Esophagus squamous epithelium (tissue), 5 donors: ENCODE measurements around the gene MPPE1. TPM values are rescaled to one million over a fixed set of nuclear protein-coding genes. Genes with fewer than 3 reads are reported as not detected.

Experiments used
- DNase-seq: peaks from one replicate; lab custom pipeline; 2025; lab: John Stamatoyannopoulos, UW
- H3K27ac ChIP-seq, 4 donors: fragments of 200-600 bp; sonication (generic); one replicate each; pipeline ENCODE4 v1.5.1; 2016 to 2019; ENCODE audit warnings: mild to moderate bottlenecking in 1 of 4
- H3K27me3 ChIP-seq, 4 donors: fragments of 200-600 bp; sonication (generic); 1 replicate in 3 of 4; 2 replicates in 1 of 4; pipeline versions ENCODE4 v1.5.1 to v1.6.0; 2017 to 2021; ENCODE audit warnings: antibody characterized with exemption in 1 of 4
- H3K36me3 ChIP-seq, 3 donors: fragments of 200-600 bp; sonication (generic); one replicate each; pipeline ENCODE4 v1.5.1; 2016 to 2019
- H3K4me1 ChIP-seq, 3 donors: fragments of 200-600 bp; sonication (generic); one replicate each; pipeline ENCODE4 v1.5.1; 2017 to 2019
- H3K4me3 ChIP-seq, 4 donors: fragments of 200-600 bp; sonication (generic); 1 replicate in 3 of 4; 2 replicates in 1 of 4; pipeline ENCODE4 v1.5.1; 2016 to 2019; ENCODE audit warnings: mild to moderate bottlenecking in 2 of 4, moderate library complexity in 1 of 4
- H3K9me3 ChIP-seq, 3 donors: fragments of 200-600 bp; sonication (generic); one replicate each; pipeline ENCODE4 v1.5.1; 2016 to 2019
- POLR2A ChIP-seq, 4 donors: fragments of 450-650 bp; IDR thresholded peaks; one replicate each; pipeline ENCODE4 v1.6.1; 2017; ENCODE audit warnings: antibody characterized with exemption in 4 of 4, mild to moderate bottlenecking in 4 of 4, moderate library complexity in 3 of 4
- WGBS, 2 donors: methylation state at CpG; one replicate each; pipeline ENCODE4 v1.1.5; 2018; 5-methylcytosine and 5-hydroxymethylcytosine counted together
- intact Hi-C: fragments of 100-400 bp; cut with DNase I; formaldehyde crosslinking; loops from one replicate; pipeline ENCODE4 v1.15.0; 2022
- total RNA-seq, 4 donors: library from RNA; depleted of rRNA; stranded (reverse); fragments of >200 nt; gene quantifications; one replicate each; pipeline ENCODE4 v1.1.0, GENCODE V29; 2016
- TF ChIP-seq, protein P1 (sequence below), 6 experiments: fragments of 450-650 bp in 4 of 6; fragments of 200-600 bp in 2 of 6; sonication (generic) in 2 of 6; IDR thresholded peaks; one replicate each; pipeline ENCODE4 v1.5.1; 2016 to 2019; ENCODE audit warnings: antibody characterized with exemption in 6 of 6, mild to moderate bottlenecking in 4 of 6, moderate library complexity in 4 of 6
- donor health status: DM: yes; HTN: yes; CAD: no.

Gene MPPE1
- total RNA-seq, 4 donors from 2014 or later: 13.9 to 22.4 (median 15.6) TPM

DNA sequence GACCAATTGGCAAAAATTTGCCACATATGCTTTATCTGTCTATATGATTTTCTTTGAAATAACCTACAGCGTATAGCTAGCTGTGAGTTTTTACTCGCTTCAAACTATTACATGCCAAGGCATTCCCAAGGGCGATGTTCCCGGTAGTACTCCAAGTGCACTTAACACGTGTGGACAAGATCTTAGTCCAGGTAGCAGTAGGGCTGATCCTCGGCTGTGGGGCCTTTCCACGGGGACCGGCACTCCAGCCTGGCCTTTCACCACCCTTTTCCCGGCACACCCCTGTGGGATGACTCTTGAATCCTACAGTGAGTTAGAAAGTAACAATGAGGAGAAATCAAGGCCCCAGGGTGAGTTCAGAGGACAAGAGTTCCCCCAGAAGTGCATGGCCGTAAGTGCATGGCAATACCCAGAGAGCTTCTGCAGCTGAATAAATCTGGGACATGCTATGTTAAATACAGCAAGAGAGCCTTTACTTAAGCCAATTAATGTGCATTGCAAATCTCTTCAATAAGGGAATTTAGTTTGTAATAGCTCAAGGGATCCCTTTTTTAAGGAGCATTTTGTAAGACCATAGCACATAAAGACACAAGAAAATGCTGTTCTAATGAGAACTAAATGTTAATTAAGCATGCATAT is 30.5 kb downstream of the MPPE1 start:
- no peaks in the 10 kb centered on the region for H3K27me3 ChIP-seq
- H3K9me3 ChIP-seq: no peaks in the 10 kb centered on the region
- peaks cover 0 to 71% (median 0%) of the 10 kb centered on the region in 3 donors for H3K36me3 ChIP-seq
- H3K27ac ChIP-seq: no peak overlapping the region
- no peaks in the 10 kb centered on the region for H3K4me1 ChIP-seq
- DNase-seq: no peak
- TF ChIP-seq POLR2A (IDR thresholded peaks at IDR 0.05): no peak
- TF ChIP-seq, protein P1, sequence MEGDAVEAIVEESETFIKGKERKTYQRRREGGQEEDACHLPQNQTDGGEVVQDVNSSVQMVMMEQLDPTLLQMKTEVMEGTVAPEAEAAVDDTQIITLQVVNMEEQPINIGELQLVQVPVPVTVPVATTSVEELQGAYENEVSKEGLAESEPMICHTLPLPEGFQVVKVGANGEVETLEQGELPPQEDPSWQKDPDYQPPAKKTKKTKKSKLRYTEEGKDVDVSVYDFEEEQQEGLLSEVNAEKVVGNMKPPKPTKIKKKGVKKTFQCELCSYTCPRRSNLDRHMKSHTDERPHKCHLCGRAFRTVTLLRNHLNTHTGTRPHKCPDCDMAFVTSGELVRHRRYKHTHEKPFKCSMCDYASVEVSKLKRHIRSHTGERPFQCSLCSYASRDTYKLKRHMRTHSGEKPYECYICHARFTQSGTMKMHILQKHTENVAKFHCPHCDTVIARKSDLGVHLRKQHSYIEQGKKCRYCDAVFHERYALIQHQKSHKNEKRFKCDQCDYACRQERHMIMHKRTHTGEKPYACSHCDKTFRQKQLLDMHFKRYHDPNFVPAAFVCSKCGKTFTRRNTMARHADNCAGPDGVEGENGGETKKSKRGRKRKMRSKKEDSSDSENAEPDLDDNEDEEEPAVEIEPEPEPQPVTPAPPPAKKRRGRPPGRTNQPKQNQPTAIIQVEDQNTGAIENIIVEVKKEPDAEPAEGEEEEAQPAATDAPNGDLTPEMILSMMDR (IDR thresholded peaks at IDR 0.05): no peak
- H3K4me3 ChIP-seq: no peak overlapping the region
- intact Hi-C loops: no loop called here
- 78 to 89% methylated on average over 8 to 9 of the region's 10 CpGs for WGBS, 2 donors

DNA sequence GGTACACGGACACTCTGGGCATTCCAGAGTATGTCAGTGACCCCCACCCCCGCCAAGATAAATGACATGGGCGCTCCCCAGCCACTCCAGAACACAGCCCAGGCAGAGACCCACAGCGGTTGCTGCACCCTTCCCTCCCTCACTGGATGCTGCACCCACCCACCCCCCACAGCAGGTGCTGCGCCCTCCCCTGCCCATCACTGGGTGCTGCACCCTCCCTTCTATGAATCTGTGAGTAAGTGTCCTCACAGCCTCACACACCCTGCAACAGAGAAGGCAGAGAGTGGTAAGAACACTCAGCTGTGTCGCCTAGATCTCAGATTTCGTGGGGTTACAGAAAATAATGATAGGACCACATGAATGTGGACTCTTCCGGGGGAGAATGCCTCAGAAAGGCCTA is 33.4 kb downstream of the MPPE1 start:
- Histone ChIP-seq H3K4me3 (no peak overlapping the region), H3K27me3 (no peaks in the 10 kb centered on the region), H3K27ac (no peak overlapping the region), H3K4me1 (peaks cover 0 to 7% (median 0%) of the 10 kb centered on the region in 3 donors), H3K9me3 (no peaks in the 10 kb centered on the region), H3K36me3 (peaks cover 0 to 53% (median 0%) of the 10 kb centered on the region in 3 donors)
- DNase-seq: no peak
- intact Hi-C loops: no loop called here
- 73 to 85% methylated on average over 4 of the region's 8 CpGs for whole genome bisulfite sequencing, 2 donors
- no peak for TF ChIP-seq POLR2A (IDR thresholded peaks at IDR 0.05)
- TF ChIP-seq, protein P1 (IDR thresholded peaks at IDR 0.05): no peak

GRCh38 chr18:11873670-11874340 is 34.3 kb downstream of the MPPE1 start:
- H3K27ac ChIP-seq: no peak overlapping the region
- 85 to 89% methylated on average over 12 to 13 of the region's 15 CpGs for WGBS, 2 donors
- H3K4me3 ChIP-seq: no peak overlapping the region
- H3K27me3 ChIP-seq: no peaks in the 10 kb centered on the region
- no peak for DNase-seq
- H3K9me3 ChIP-seq: no peaks in the 10 kb centered on the region
- H3K36me3 ChIP-seq: peaks cover 0 to 55% (median 0%) of the 10 kb centered on the region in 3 donors
- intact Hi-C loops: no loop called here
- H3K4me1 ChIP-seq: peaks cover 0 to 7% (median 0%) of the 10 kb centered on the region in 3 donors
- no peak for TF ChIP-seq POLR2A (IDR thresholded peaks at IDR 0.05)
- TF ChIP-seq, protein P1 (IDR thresholded peaks at IDR 0.05): no peak

DNA sequence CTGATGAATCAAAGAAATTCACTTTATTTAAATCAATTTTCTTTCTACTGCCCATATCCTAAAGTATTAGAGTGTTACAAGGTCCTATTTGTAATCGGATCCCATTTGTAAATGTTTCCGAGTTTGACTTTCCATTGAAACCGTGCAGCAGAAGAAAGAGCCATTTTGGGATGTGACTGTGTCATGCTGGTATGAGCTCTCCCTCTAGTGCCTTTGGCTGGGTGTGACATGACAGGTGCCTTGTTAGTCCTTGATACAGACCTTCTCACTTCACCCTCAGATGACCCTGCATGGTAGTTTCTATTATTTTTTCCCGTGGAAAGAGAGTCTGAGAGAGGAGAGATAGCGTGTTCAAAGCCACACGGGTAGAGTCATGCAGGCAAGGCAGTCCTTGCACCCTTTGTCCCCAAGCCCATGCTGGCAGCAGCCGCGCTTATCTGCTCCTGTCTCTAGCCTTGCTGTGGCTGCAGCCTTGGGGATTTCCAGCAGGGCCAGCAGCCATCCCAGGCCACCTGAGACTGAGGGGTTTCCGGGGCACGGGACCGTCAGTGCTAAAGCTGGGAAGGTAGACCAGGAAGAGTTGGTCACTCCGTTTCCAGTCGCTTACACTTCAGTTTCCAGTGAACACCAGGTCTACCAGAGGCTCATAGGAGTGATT is 35.5 kb downstream of the MPPE1 start:
- 49 to 53% methylated on average over 5 to 12 of the region's 13 CpGs for WGBS, 2 donors
- TF ChIP-seq POLR2A (IDR thresholded peaks at IDR 0.05): no peak
- TF ChIP-seq, protein P1 (IDR thresholded peaks at IDR 0.05): peak in 5 of 6 experiments; percentile 28 to 56 (median 29)
- Histone ChIP-seq H3K9me3 (no peaks in the 10 kb centered on the region), H3K36me3 (peaks cover 0 to 63% (median 0%) of the 10 kb centered on the region in 3 donors), H3K4me3 (no peak overlapping the region), H3K4me1 (peaks cover 0 to 7% (median 0%) of the 10 kb centered on the region in 3 donors), H3K27ac (no peak overlapping the region), H3K27me3 (no peaks in the 10 kb centered on the region)
- no peak for DNase-seq
- intact Hi-C loops: no loop called here

DNA sequence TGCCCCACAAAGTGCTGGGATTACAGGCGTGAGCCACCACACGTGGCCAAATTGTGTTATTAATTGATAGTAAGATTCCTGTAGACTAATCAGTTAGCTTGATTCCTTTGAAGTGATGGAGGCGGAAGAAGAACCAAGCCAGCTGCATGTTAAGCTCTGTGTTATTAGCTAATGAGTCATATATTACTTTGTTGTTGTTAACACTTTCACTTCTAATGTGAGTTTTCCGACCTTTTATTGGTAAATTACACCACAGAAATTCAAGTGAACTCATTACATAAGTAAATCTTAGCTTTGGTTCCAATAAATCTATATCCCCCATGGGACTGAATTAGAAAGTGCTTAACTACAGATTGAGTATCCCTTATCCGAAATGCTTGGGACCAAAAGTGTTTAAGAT is 36.6 kb downstream of the MPPE1 start:
- Histone ChIP-seq H3K4me3 (no peak overlapping the region), H3K9me3 (no peaks in the 10 kb centered on the region), H3K27ac (no peak overlapping the region), H3K4me1 (peaks cover 0 to 7% (median 0%) of the 10 kb centered on the region in 3 donors), H3K36me3 (peaks cover 0 to 59% (median 0%) of the 10 kb centered on the region in 3 donors), H3K27me3 (no peaks in the 10 kb centered on the region)
- TF ChIP-seq, protein P1 (IDR thresholded peaks at IDR 0.05): no peak
- no peak for TF ChIP-seq POLR2A (IDR thresholded peaks at IDR 0.05)
- no peak for DNase-seq
- intact Hi-C loops: no loop called here
- 28 to 37% methylated on average over 5 of the region's 5 CpGs for WGBS, 2 donors
